Neural cell (in vitro differentiated cells): ENCODE data around the gene RPL27. TPM values are rescaled to one million over a fixed set of nuclear protein-coding genes. Genes with fewer than 3 reads are reported as not detected.

ENCODE experiments used
- H2AFZ ChIP-seq: fragments of 200-600, 300-800 bp; sonication (generic), shearing (Covaris generic); 2 replicates; pipeline ENCODE4 v1.6.0; 2014; ENCODE audit warnings: low read depth, mild to moderate bottlenecking, antibody characterized with exemption, low read length, moderate library complexity
- H3F3A ChIP-seq: fragments of 200-600 bp; shearing (Covaris generic); 2 replicates; pipeline ENCODE4 v1.6.1; 2016; ENCODE audit warnings: mild to moderate bottlenecking, moderate library complexity, mixed read lengths, antibody characterized with exemption, low read length; ENCODE audit not compliant: insufficient read depth, poor library complexity, severe bottlenecking
- H3K27ac ChIP-seq: fragments of 200-600, 300-800 bp; sonication (generic), shearing (Covaris generic); 2 replicates; pipeline ENCODE4 v1.5.1; 2014; ENCODE audit warnings: mild to moderate bottlenecking, low read length, moderate library complexity
- H3K27me3 ChIP-seq: fragments of 300-800, 200-600 bp; sonication (generic), shearing (Covaris generic); 2 replicates; pipeline ENCODE4 v1.6.0; 2014; ENCODE audit warnings: mild to moderate bottlenecking, low read depth, low read length, moderate library complexity; ENCODE audit not compliant: insufficient read depth
- H3K36me3 ChIP-seq: fragments of 300-800, 200-600 bp; sonication (generic), shearing (Covaris generic); 2 replicates; pipeline ENCODE4 v1.5.1; 2014; ENCODE audit warnings: mild to moderate bottlenecking, antibody characterized with exemption, low read length, moderate library complexity; ENCODE audit not compliant: insufficient read depth
- H3K4me2 ChIP-seq: fragments of 300-800, 200-600 bp; sonication (generic), shearing (Covaris generic); 2 replicates; pipeline ENCODE4 v1.6.0; 2014; ENCODE audit warnings: mild to moderate bottlenecking, low read length
- H3K4me3 ChIP-seq: fragments of 300-800, 200-600 bp; sonication (generic), shearing (Covaris generic); 2 replicates; pipeline ENCODE4 v1.5.1; 2014; ENCODE audit warnings: mild to moderate bottlenecking, low read length, moderate library complexity
- H3K79me2 ChIP-seq: fragments of 200-600 bp; shearing (Covaris generic); replicated peaks from 2 replicates; pipeline ENCODE4 v1.6.0; 2014; ENCODE audit warnings: mild to moderate bottlenecking, low read length, moderate library complexity; ENCODE audit not compliant: insufficient read depth
- H3K9ac ChIP-seq: fragments of 300-800, 200-600 bp; sonication (generic), shearing (Covaris generic); 2 replicates; pipeline ENCODE4 v1.6.1; 2016; ENCODE audit warnings: mild to moderate bottlenecking, low read length, mixed read lengths
- H3K9me2 ChIP-seq: fragments of 200-600 bp; shearing (Covaris generic); 2 replicates; pipeline ENCODE4 v1.6.1; 2016; ENCODE audit warnings: mild to moderate bottlenecking, low read length, mixed read lengths; ENCODE audit not compliant: insufficient read depth
- H3K9me3 ChIP-seq: fragments of 200-600, 300-800 bp; sonication (generic), shearing (Covaris generic); 2 replicates; pipeline ENCODE4 v1.6.1; 2016; ENCODE audit warnings: mild to moderate bottlenecking, mixed run types, low read length, moderate library complexity, mixed read lengths
- H4K20me1 ChIP-seq: fragments of 200-600 bp; shearing (Covaris generic); 2 replicates; pipeline ENCODE4 v1.6.1; 2016; ENCODE audit warnings: mild to moderate bottlenecking, mixed run types; ENCODE audit not compliant: insufficient read depth
- CTCF ChIP-seq: fragments of 450-650 bp; IDR thresholded peaks from 2 replicates; pipeline ENCODE4 v1.5.1; 2014; ENCODE audit warnings: antibody characterized with exemption, mild to moderate bottlenecking, moderate library complexity; ENCODE audit not compliant: poor library complexity, severe bottlenecking
- EP300 ChIP-seq: fragments of 450-650 bp; conservative IDR thresholded peaks from 2 replicates; pipeline ENCODE4 v1.6.1; 2014; ENCODE audit warnings: antibody characterized with exemption, mild to moderate bottlenecking, moderate library complexity; ENCODE audit not compliant: poor library complexity, severe bottlenecking
- EZH2 ChIP-seq: fragments of 200-600, 300-800 bp; shearing (Covaris generic), sonication (generic); IDR thresholded peaks from 2 replicates; pipeline ENCODE4 v1.6.1; 2014; ENCODE audit warnings: antibody characterized with exemption, low read length, borderline replicate concordance, mild to moderate bottlenecking; ENCODE audit not compliant: insufficient read depth, poor library complexity, severe bottlenecking
- MXI1 ChIP-seq: fragments of 450-650 bp; conservative IDR thresholded peaks from 2 replicates; pipeline ENCODE4 v1.6.1; 2014; ENCODE audit warnings: antibody characterized with exemption, mild to moderate bottlenecking; ENCODE audit not compliant: poor library complexity, severe bottlenecking
- POLR2AphosphoS5 ChIP-seq: IDR thresholded peaks from 2 replicates; pipeline ENCODE4 v1.6.1; 2012
- RAD21 ChIP-seq: fragments of 450-650 bp; conservative IDR thresholded peaks from 2 replicates; pipeline ENCODE4 v1.6.1; 2014; ENCODE audit warnings: antibody characterized with exemption, mild to moderate bottlenecking, moderate library complexity
- REST ChIP-seq: IDR thresholded peaks from 2 replicates; pipeline ENCODE4 v1.6.1; 2012; ENCODE audit warnings: borderline replicate concordance
- SMC3 ChIP-seq: fragments of 450-650 bp; conservative IDR thresholded peaks from 2 replicates; pipeline ENCODE4 v1.6.1; 2014; ENCODE audit warnings: antibody characterized with exemption, mild to moderate bottlenecking, moderate library complexity; ENCODE audit not compliant: poor library complexity
- TAF1 ChIP-seq: IDR thresholded peaks from 2 replicates; pipeline ENCODE4 v1.6.1; 2012; ENCODE audit warnings: low read depth
- polyA plus RNA-seq: library from polyadenylated mRNA; depleted of rRNA; stranded (reverse); fragments of >200 nt; gene quantifications from 2 replicates; pipeline ENCODE4 v1.2.3, GENCODE V29; 2014

RPL27 gene
- polyA plus RNA-seq, 1 donor from 2014 or later = 1,167 TPM

- H2AFZ ChIP-seq = no peak overlapping the region
- no peaks in the 10 kb centered on the region for H3K9me3 ChIP-seq
- peaks cover 4% of the 10 kb centered on the region for H4K20me1 ChIP-seq
- H3K9ac ChIP-seq = peak overlapping the region; percentile 49
- peak overlapping the region; percentile 80 for H3K4me3 ChIP-seq
- H3K36me3 ChIP-seq = no peaks in the 10 kb centered on the region
- H3K27me3 ChIP-seq = no peaks in the 10 kb centered on the region
- peaks cover 63% of the 10 kb centered on the region for H3K79me2 ChIP-seq
- peak overlapping the region; percentile 81 for H3K4me2 ChIP-seq
- H3K9me2 ChIP-seq = no peaks in the 10 kb centered on the region
- TF ChIP-seq SMC3 = no peak
- no peak for TF ChIP-seq CTCF
- TF ChIP-seq REST = no peak
- TF ChIP-seq EZH2 = no peak
- TF ChIP-seq EP300 = no peak
- TF ChIP-seq RAD21 = no peak
- no peak for TF ChIP-seq TAF1
- no peak for TF ChIP-seq MXI1
- no peak for TF ChIP-seq POLR2AphosphoS5
- H3K27ac ChIP-seq = peak overlapping the region; percentile 95
- peaks cover 5% of the 10 kb centered on the region for H3F3A ChIP-seq
These were observed 21.9 kb downstream of the RPL27 start for GRCh38 chr17:43020030-43020621.

GRCh38 chr17:43020789-43021740, 22.8 kb downstream of the RPL27 start:
- H3K4me2 ChIP-seq = peak overlapping the region; percentile 94
- peaks cover 66% of the 10 kb centered on the region for H3K79me2 ChIP-seq
- H3K9me2 ChIP-seq = no peaks in the 10 kb centered on the region
- no peaks in the 10 kb centered on the region for H3K27me3 ChIP-seq
- H3K36me3 ChIP-seq = no peaks in the 10 kb centered on the region
- peaks cover 4% of the 10 kb centered on the region for H4K20me1 ChIP-seq
- H2AFZ ChIP-seq = peak overlapping the region; percentile 75
- peak overlapping the region; percentile 95 for H3K27ac ChIP-seq
- peaks cover 5% of the 10 kb centered on the region for H3F3A ChIP-seq
- no peaks in the 10 kb centered on the region for H3K9me3 ChIP-seq
- TF ChIP-seq EP300 (no peak), POLR2AphosphoS5 (peak; percentile 26)
- H3K9ac ChIP-seq = peak overlapping the region; percentile 96
- H3K4me3 ChIP-seq = peak overlapping the region; percentile 80
